ENCODE data around the gene RND1.

DNA sequence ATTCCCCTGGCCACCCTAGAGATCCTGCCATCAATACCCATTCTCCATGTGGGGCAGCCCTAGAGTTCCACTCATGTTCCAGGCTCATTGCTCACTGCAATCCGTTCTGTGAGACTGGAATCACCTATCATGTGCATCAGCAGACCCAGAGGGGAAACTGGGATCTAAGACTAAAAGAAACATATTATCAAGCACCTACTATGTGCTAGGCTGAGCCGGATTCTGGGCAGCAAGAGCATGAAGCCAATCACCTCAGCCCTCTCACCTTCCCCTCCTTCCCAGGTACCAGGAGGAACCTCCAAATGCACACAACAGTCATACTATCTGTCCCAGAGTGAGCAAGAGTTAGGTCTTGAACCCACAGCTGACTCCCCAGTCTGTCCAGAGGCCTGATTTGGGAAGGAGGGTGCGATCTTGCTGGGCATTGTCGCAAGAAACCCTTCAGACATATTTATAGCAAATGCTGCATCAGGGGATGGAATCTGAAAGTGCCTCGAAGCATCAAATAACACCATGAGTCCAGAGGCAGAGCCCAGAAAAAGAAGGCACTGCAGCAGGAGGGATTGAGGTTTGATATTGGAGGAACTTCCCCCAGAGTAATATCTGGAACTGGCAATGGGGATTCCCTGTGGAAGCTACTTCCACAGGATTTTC lies 54.1 kb downstream of the RND1 start:
- TF ChIP-seq EP300 (IDR thresholded peaks at IDR 0.05; ENCODE audit: borderline replicate concordance) (no peak), NFIC (IDR thresholded peaks at IDR 0.05) (no peak), FOXM1 (IDR thresholded peaks at IDR 0.05; ENCODE audit: borderline replicate concordance, low read depth) (no peak)
- TF ChIP-seq, protein P1, sequence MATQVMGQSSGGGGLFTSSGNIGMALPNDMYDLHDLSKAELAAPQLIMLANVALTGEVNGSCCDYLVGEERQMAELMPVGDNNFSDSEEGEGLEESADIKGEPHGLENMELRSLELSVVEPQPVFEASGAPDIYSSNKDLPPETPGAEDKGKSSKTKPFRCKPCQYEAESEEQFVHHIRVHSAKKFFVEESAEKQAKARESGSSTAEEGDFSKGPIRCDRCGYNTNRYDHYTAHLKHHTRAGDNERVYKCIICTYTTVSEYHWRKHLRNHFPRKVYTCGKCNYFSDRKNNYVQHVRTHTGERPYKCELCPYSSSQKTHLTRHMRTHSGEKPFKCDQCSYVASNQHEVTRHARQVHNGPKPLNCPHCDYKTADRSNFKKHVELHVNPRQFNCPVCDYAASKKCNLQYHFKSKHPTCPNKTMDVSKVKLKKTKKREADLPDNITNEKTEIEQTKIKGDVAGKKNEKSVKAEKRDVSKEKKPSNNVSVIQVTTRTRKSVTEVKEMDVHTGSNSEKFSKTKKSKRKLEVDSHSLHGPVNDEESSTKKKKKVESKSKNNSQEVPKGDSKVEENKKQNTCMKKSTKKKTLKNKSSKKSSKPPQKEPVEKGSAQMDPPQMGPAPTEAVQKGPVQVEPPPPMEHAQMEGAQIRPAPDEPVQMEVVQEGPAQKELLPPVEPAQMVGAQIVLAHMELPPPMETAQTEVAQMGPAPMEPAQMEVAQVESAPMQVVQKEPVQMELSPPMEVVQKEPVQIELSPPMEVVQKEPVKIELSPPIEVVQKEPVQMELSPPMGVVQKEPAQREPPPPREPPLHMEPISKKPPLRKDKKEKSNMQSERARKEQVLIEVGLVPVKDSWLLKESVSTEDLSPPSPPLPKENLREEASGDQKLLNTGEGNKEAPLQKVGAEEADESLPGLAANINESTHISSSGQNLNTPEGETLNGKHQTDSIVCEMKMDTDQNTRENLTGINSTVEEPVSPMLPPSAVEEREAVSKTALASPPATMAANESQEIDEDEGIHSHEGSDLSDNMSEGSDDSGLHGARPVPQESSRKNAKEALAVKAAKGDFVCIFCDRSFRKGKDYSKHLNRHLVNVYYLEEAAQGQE (IDR thresholded peaks at IDR 0.05; ENCODE audit: low read depth): no peak

Data from Ishikawa (cell line).